Mucosa of rectum (tissue), 2 donors: ENCODE results near the gene SCGB1A1.

Experiments used
- H3K27ac ChIP-seq, 2 donors: one replicate each; pipeline ENCODE4 v1.7.0; 2013; ENCODE audit warnings: inconsistent platforms in 2 of 2, low read depth in 2 of 2, low read length in 2 of 2
- H3K27me3 ChIP-seq, 2 donors: one replicate each; pipeline ENCODE4 v1.7.0; 2013; ENCODE audit warnings: low read length in 2 of 2; ENCODE audit not compliant: control insufficient read depth in 2 of 2, insufficient read depth in 2 of 2
- H3K36me3 ChIP-seq, 2 donors: one replicate each; pipeline ENCODE4 v1.7.0; 2013; ENCODE audit warnings: low read length in 2 of 2; ENCODE audit not compliant: control insufficient read depth in 2 of 2, insufficient read depth in 2 of 2
- H3K4me1 ChIP-seq, 2 donors: one replicate each; pipeline ENCODE4 v1.7.0; 2013; ENCODE audit warnings: low read length in 2 of 2, mild to moderate bottlenecking in 1 of 2; ENCODE audit not compliant: control insufficient read depth in 2 of 2, insufficient read depth in 2 of 2
- H3K4me3 ChIP-seq, 2 donors: one replicate each; pipeline ENCODE4 v1.7.0; 2013; ENCODE audit warnings: low read length in 2 of 2
- H3K9ac ChIP-seq, 2 donors: one replicate each; pipeline ENCODE4 v1.7.0; 2013; ENCODE audit warnings: low read length in 2 of 2, low read depth in 1 of 2, mild to moderate bottlenecking in 1 of 2
- H3K9me3 ChIP-seq, 2 donors: one replicate each; pipeline ENCODE4 v1.7.0; 2013; ENCODE audit warnings: low read length in 2 of 2; ENCODE audit not compliant: control insufficient read depth in 2 of 2
- donor health status: healthy.
- donor health status: Normal muscosa, but diverticular disease.

Gene SCGB1A1

GRCh38 chr11:62433141-62433903 lies 14.5 kb downstream of the SCGB1A1 start:
- peaks cover 16 to 22% of the 10 kb centered on the region in 2 donors for H3K4me1 ChIP-seq

GRCh38 chr11:62433904-62434276 lies 15.1 kb downstream of the SCGB1A1 start:
- Histone ChIP-seq H3K9me3 (no peaks in the 10 kb centered on the region), H3K36me3 (no peaks in the 10 kb centered on the region), H3K4me3 (no peak overlapping the region), H3K9ac (no peak overlapping the region), H3K27ac (peak overlapping the region; percentile 45 to 64), H3K27me3 (no peaks in the 10 kb centered on the region), H3K4me1 (peaks cover 16 to 22% of the 10 kb centered on the region in 2 donors)

More at GRCh38 chr11:62433141-62433903, 14.5 kb downstream of the SCGB1A1 start:
- Histone ChIP-seq H3K9ac (no peak overlapping the region), H3K4me3 (no peak overlapping the region), H3K9me3 (no peaks in the 10 kb centered on the region), H3K36me3 (no peaks in the 10 kb centered on the region), H3K27ac (peak overlapping the region; percentile 40 to 64), H3K27me3 (no peaks in the 10 kb centered on the region)

- no peak overlapping the region for H3K9ac ChIP-seq
- peak overlapping the region in 1 of 2 donors; percentile 19 for H3K27ac ChIP-seq
- no peaks in the 10 kb centered on the region for H3K27me3 ChIP-seq
- peaks cover 13 to 20% of the 10 kb centered on the region in 2 donors for H3K4me1 ChIP-seq
- no peaks in the 10 kb centered on the region for H3K9me3 ChIP-seq
- no peaks in the 10 kb centered on the region for H3K36me3 ChIP-seq
- no peak overlapping the region for H3K4me3 ChIP-seq
Observed at GRCh38 chr11:62435846-62436660, 17.2 kb downstream of the SCGB1A1 start.

- Histone ChIP-seq H3K27ac (no peak overlapping the region), H3K9me3 (no peaks in the 10 kb centered on the region), H3K36me3 (no peaks in the 10 kb centered on the region), H3K4me1 (peaks cover 13 to 20% of the 10 kb centered on the region in 2 donors), H3K4me3 (no peak overlapping the region), H3K27me3 (no peaks in the 10 kb centered on the region), H3K9ac (no peak overlapping the region)
Observed at GRCh38 chr11:62437616-62438015, 18.8 kb downstream of the SCGB1A1 start.

GRCh38 chr11:62438641-62439040 lies 19.8 kb downstream of the SCGB1A1 start:
- H3K9ac ChIP-seq = no peak overlapping the region
- no peaks in the 10 kb centered on the region for H3K9me3 ChIP-seq
- no peaks in the 10 kb centered on the region for H3K27me3 ChIP-seq
- H3K4me3 ChIP-seq = no peak overlapping the region
- no peaks in the 10 kb centered on the region for H3K36me3 ChIP-seq
- peaks cover 9 to 17% of the 10 kb centered on the region in 2 donors for H3K4me1 ChIP-seq
- H3K27ac ChIP-seq = no peak overlapping the region

- H3K4me3 ChIP-seq = no peak overlapping the region
- no peaks in the 10 kb centered on the region for H3K36me3 ChIP-seq
- no peaks in the 10 kb centered on the region for H3K27me3 ChIP-seq
- H3K4me1 ChIP-seq = peaks cover 12 to 26% of the 10 kb centered on the region in 2 donors
- no peaks in the 10 kb centered on the region for H3K9me3 ChIP-seq
- H3K27ac ChIP-seq = peak overlapping the region; percentile 64 to 71
- H3K9ac ChIP-seq = no peak overlapping the region
Observed at GRCh38 chr11:62439785-62440602, 21.2 kb downstream of the SCGB1A1 start.

GRCh38 chr11:62443390-62444235 lies 24.8 kb downstream of the SCGB1A1 start:
- Histone ChIP-seq H3K36me3 (no peaks in the 10 kb centered on the region), H3K27ac (peak overlapping the region; percentile 78 to 80), H3K4me3 (peak overlapping the region in 1 of 2 donors; percentile 62), H3K9ac (peak overlapping the region in 1 of 2 donors; percentile 63), H3K27me3 (no peaks in the 10 kb centered on the region), H3K4me1 (peaks cover 30 to 34% of the 10 kb centered on the region in 2 donors), H3K9me3 (no peaks in the 10 kb centered on the region)

- Histone ChIP-seq H3K36me3 (no peaks in the 10 kb centered on the region), H3K9ac (peak overlapping the region; percentile 18 to 63), H3K27me3 (no peaks in the 10 kb centered on the region), H3K27ac (peak overlapping the region; percentile 78 to 80), H3K4me3 (peak overlapping the region; percentile 25 to 62), H3K4me1 (peaks cover 30 to 34% of the 10 kb centered on the region in 2 donors), H3K9me3 (no peaks in the 10 kb centered on the region)
Observed at GRCh38 chr11:62444236-62444833, 25.5 kb downstream of the SCGB1A1 start.

- peaks cover 30 to 34% of the 10 kb centered on the region in 2 donors for H3K4me1 ChIP-seq
- no peaks in the 10 kb centered on the region for H3K9me3 ChIP-seq
- H3K9ac ChIP-seq = peak overlapping the region; percentile 18 to 63
- peak overlapping the region; percentile 25 to 62 for H3K4me3 ChIP-seq
- no peaks in the 10 kb centered on the region for H3K27me3 ChIP-seq
- no peaks in the 10 kb centered on the region for H3K36me3 ChIP-seq
- H3K27ac ChIP-seq = peak overlapping the region; percentile 78 to 80
Observed at GRCh38 chr11:62444835-62445234, 26.0 kb downstream of the SCGB1A1 start.
